Right lobe of liver (tissue), 6 donors: ENCODE data around the gene ALDH1L1. TPM values are rescaled to one million over a fixed set of nuclear protein-coding genes. Genes with fewer than 3 reads are reported as not detected.
A peak's percentile ranks its signal among the peaks of the same experiment; 100 is the strongest.

Source experiments
- ATAC-seq, 4 donors: fragments of 200-7000 bp; cut with Tn5 transposase; one replicate each; pipeline ENCODE4 v1.9.1; 2020; ENCODE audit warnings: mild to moderate bottlenecking in 4 of 4, moderate library complexity in 4 of 4
- DNase-seq, 3 donors: peaks; one replicate each; pipeline ENCODE4 v3.0.0-alpha.2; 2020
- H3K27ac ChIP-seq, 3 donors: fragments of 200-600 bp; one replicate each; pipeline ENCODE4 v1.8.0; 2022
- H3K27me3 ChIP-seq, 2 donors: fragments of 200-600 bp; one replicate each; pipeline ENCODE4 v1.8.0; 2022
- H3K36me3 ChIP-seq, 4 donors: fragments of 200-600 bp; sonication (generic) in 1 of 4; one replicate each; pipeline versions ENCODE4 v1.5.1 to v1.8.0; 2017 to 2022; ENCODE audit warnings: control low read depth in 1 of 4
- H3K4me1 ChIP-seq, 4 donors: fragments of 200-600 bp; sonication (generic) in 1 of 4; one replicate each; pipeline versions ENCODE4 v1.5.1 to v1.8.0; 2017 to 2022; ENCODE audit warnings: control low read depth in 1 of 4
- H3K4me3 ChIP-seq, 3 donors: fragments of 200-600 bp; one replicate each; pipeline ENCODE4 v1.8.0; 2022
- H3K9me3 ChIP-seq, 4 donors: fragments of 200-600 bp; sonication (generic) in 1 of 4; one replicate each; pipeline versions ENCODE4 v1.5.1 to v1.8.0; 2017 to 2022; ENCODE audit warnings: control low read depth in 1 of 4
- POLR2A ChIP-seq: fragments of 450-650 bp; IDR thresholded peaks from one replicate; pipeline ENCODE4 v1.6.1; 2017; ENCODE audit warnings: antibody characterized with exemption, mild to moderate bottlenecking
- WGBS: methylation state at CpG from one replicate; pipeline ENCODE4 v1.1.6; 2018; ENCODE audit warnings: low coverage, low lambda C conversion rate; ENCODE audit not compliant: insufficient coverage; ENCODE audit errors: missing lambda C conversion rate; 5-methylcytosine and 5-hydroxymethylcytosine counted together
- intact Hi-C, 2 donors: fragments of 100-400 bp; cut with DNase I; formaldehyde crosslinking; loops; one replicate each; pipeline versions ENCODE4 v1.11.2 to v1.14.1; 2022
- total RNA-seq, 6 experiments: library from RNA; depleted of rRNA in 2 of 6; stranded (reverse); fragments of >200 nt in 2 of 6; fragmentation: NEBNext Ultra II Directional in 3 of 6; extraction: Animal tissue kit (Norgen Biotek cat#: 25700) in 3 of 6; gene quantifications; one replicate each; pipeline versions ENCODE4 v1.1.0 to v1.2.4, GENCODE V29; 2016 to 2023
- TF ChIP-seq, protein P1 (sequence below), 4 donors: fragments of 200-600 bp in 3 of 4; fragments of 450-650 bp in 1 of 4; IDR thresholded peaks; one replicate each; pipeline versions ENCODE4 v1.5.1 to v1.8.0; 2016 to 2022; ENCODE audit warnings: antibody characterized with exemption in 4 of 4, mild to moderate bottlenecking in 2 of 4
- donor health status: DM: no; HTN: yes; CAD: no.
- donor health status: DM: no; HTN: no; CAD: no.
- donor health status: DM: no; HTN: no; CAD: no.
- donor health status: DM: no; HTN: yes; CAD: no.
- donor health status: DM: no; HTN: yes; CAD: no.

Gene ALDH1L1
- total RNA-seq, 6 experiments from 2014 or later, result 94.9 to 962 (median 353) TPM

DNA sequence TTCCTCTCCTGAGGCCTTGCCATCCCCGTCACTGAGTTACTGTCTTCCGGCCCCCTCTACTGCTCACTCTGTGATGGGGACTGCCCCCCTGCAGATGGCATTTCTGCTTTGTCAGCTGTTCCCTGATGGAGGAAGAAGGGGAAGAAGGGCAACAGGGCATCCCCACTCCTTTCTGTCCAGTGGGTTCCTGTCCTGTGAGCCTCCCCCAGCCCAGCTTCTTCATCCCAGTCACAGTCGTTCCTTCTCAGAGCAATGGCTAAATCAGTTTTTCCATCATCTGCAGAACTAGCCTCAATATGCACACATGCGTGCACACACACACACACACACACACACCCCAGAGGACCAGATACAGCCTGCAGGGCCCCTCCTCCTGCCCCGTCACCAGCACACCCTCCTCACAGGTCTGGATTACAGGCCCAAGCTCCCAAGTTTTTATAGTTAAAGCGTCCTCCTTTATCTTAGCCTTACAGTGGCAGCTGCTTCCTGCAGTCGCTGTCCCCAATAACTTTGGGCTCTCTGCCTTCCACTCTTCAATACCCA is 21.4 kb downstream of the ALDH1L1 start:
- WGBS, result 64% methylated on average over 5 of the region's 7 CpGs
- peaks cover 0 to 82% (median 38%) of the 10 kb centered on the region in 4 donors for H3K36me3 ChIP-seq

DNA sequence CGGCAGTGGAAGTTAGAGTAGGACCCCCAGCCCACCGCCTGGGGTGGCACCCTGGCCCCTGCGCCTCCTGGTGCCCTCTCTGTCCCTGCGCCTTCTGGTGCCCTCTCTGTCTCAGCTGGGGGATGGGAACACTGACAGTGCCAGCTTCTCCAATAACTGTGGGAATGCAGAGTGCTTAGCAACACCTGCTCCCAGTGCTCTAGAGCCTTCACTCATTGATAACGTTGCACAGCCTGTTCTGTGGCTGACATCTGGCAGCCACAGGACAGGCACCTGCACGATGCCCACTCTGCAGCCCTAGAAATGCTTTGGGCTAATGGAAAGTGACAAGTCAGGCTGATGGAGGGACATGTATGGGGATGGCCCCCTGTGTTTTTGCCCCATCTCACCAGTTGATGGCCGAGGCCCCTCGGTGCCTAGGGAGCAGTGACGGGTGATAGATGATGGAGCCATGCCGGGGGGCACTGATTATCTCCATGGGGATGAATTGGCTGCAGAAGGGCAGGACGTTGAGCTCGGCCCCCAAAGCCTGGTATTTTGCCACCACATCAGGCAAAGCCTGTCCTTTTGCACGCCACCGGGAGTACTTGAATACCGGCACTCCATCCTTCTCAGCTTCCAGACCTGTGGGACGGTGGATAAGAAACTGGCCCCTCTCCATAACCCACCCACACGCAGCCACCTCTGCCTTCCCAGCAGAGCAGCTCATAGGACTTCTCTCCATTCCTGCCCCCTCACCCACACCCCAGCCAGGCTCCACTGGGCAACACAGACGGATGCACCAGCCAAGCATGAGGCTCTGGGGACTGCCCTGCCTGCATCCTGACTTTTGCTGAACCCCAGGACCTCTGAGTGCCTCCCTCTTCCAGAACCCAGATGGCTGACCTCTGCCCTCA is 22.1 kb downstream of the ALDH1L1 start:
- TF ChIP-seq, protein P1, sequence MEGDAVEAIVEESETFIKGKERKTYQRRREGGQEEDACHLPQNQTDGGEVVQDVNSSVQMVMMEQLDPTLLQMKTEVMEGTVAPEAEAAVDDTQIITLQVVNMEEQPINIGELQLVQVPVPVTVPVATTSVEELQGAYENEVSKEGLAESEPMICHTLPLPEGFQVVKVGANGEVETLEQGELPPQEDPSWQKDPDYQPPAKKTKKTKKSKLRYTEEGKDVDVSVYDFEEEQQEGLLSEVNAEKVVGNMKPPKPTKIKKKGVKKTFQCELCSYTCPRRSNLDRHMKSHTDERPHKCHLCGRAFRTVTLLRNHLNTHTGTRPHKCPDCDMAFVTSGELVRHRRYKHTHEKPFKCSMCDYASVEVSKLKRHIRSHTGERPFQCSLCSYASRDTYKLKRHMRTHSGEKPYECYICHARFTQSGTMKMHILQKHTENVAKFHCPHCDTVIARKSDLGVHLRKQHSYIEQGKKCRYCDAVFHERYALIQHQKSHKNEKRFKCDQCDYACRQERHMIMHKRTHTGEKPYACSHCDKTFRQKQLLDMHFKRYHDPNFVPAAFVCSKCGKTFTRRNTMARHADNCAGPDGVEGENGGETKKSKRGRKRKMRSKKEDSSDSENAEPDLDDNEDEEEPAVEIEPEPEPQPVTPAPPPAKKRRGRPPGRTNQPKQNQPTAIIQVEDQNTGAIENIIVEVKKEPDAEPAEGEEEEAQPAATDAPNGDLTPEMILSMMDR (IDR thresholded peaks at IDR 0.05), result no peak
- TF ChIP-seq POLR2A, result no peak
- Histone ChIP-seq H3K27ac (no peak overlapping the region), H3K27me3 (no peaks in the 10 kb centered on the region), H3K9me3 (no peaks in the 10 kb centered on the region), H3K4me1 (no peaks in the 10 kb centered on the region), H3K4me3 (no peak overlapping the region), H3K36me3 (peaks cover 0 to 89% (median 40%) of the 10 kb centered on the region in 4 donors)
- intact Hi-C loops, result no loop called here
- ATAC-seq, result no peak
- 87% methylated on average over 8 of the region's 18 CpGs for WGBS
- DNase-seq, result peak in 1 of 3 donors; percentile 50

More for the DNA sequence above, 21.4 kb downstream of the ALDH1L1 start:
- Histone ChIP-seq H3K27ac (no peak overlapping the region), H3K4me3 (no peak overlapping the region), H3K4me1 (no peaks in the 10 kb centered on the region), H3K27me3 (no peaks in the 10 kb centered on the region), H3K9me3 (no peaks in the 10 kb centered on the region)
- intact Hi-C loops, result no loop called here
- ATAC-seq (no peak), DNase-seq (no peak)
- no peak for TF ChIP-seq POLR2A
- TF ChIP-seq, protein P1 (IDR thresholded peaks at IDR 0.05), result no peak

DNA sequence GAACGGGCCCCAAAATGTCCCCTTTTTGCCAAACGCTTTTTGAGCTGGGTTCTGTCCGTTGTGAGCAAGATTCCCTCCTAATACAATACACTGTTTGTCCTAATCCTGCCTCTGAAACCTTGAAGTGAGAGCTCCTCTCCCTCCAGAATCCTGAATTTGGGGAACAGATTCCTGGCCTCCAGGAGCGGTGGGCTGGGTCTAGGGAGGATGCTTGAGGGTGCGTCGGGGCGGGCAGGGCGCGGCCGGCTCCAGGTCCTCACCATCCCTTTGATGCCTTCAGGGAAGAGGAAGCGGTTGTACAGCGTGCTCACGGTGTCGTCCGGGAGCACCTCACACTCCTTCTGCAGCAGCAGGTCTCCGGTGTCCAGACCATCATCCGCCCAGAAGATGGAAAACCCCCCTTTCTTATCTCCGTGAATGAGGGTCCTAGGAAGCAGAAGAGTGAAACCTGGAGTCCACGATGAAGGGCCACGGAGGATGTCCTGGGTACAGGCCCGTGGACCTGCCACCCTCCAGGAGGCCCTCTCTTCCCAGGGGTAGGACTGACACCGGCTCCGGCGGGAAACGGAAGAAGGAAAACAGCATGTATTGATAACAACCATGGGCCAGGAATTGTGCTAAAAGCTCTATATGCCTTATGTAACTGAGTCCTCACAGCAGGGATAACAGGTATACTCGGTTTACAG is 23.2 kb downstream of the ALDH1L1 start:
- Histone ChIP-seq H3K27ac (no peak overlapping the region), H3K36me3 (peaks cover 0 to 98% (median 46%) of the 10 kb centered on the region in 4 donors), H3K27me3 (no peaks in the 10 kb centered on the region), H3K4me3 (no peak overlapping the region), H3K4me1 (no peaks in the 10 kb centered on the region), H3K9me3 (no peaks in the 10 kb centered on the region)
- ATAC-seq (no peak), DNase-seq (peak in 1 of 3 donors; percentile 52)
- intact Hi-C loops, result no loop called here
- WGBS, result 86% methylated on average over 7 of the region's 26 CpGs
- TF ChIP-seq POLR2A, result no peak

DNA sequence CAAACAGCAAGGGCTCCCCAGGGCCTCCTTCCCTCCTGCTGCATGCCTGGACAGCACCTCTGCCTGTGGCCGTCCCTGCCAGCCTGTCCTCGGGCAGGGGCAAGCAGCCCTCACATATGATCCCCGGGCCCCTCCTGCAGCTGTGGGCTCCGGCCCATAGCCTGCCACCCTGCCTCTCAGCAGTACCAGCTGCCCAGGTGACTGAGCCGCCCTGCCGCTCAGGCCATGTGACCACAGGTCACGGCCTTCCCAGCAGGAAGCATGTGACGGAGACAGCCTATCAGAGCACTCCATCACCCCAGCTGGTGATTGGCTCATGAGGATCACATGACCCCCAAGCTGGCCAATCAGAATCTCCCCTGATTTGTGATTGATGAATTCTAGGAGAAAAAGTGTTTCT is 23.9 kb downstream of the ALDH1L1 start:
- peak in 3 of 4 donors; percentile 37 to 56 (median 48) for ATAC-seq
- no peak for TF ChIP-seq POLR2A
- TF ChIP-seq, protein P1 (IDR thresholded peaks at IDR 0.05), result no peak
- no peak overlapping the region for H3K4me3 ChIP-seq
- WGBS, result 20% methylated on average over 2 of the region's 8 CpGs
- H3K4me1 ChIP-seq, result no peaks in the 10 kb centered on the region
- H3K27ac ChIP-seq, result no peak overlapping the region
- H3K27me3 ChIP-seq, result no peaks in the 10 kb centered on the region
- no peaks in the 10 kb centered on the region for H3K9me3 ChIP-seq
- DNase-seq, result peak in 2 of 3 donors; percentile 47 to 64
- intact Hi-C loops, result no loop called here
- peaks cover 0 to 99% (median 49%) of the 10 kb centered on the region in 4 donors for H3K36me3 ChIP-seq
